HG02642 (cell line): ENCODE measurements around the gene MAPT.

ENCODE experiments used
- ATAC-seq: cut with Tn5 transposase; IDR thresholded peaks from one replicate; pipeline ENCODE4 v1.9.1; 2021; ENCODE audit warnings: mild to moderate bottlenecking; ENCODE audit not compliant: unreplicated experiment, poor library complexity

Gene MAPT

DNA sequence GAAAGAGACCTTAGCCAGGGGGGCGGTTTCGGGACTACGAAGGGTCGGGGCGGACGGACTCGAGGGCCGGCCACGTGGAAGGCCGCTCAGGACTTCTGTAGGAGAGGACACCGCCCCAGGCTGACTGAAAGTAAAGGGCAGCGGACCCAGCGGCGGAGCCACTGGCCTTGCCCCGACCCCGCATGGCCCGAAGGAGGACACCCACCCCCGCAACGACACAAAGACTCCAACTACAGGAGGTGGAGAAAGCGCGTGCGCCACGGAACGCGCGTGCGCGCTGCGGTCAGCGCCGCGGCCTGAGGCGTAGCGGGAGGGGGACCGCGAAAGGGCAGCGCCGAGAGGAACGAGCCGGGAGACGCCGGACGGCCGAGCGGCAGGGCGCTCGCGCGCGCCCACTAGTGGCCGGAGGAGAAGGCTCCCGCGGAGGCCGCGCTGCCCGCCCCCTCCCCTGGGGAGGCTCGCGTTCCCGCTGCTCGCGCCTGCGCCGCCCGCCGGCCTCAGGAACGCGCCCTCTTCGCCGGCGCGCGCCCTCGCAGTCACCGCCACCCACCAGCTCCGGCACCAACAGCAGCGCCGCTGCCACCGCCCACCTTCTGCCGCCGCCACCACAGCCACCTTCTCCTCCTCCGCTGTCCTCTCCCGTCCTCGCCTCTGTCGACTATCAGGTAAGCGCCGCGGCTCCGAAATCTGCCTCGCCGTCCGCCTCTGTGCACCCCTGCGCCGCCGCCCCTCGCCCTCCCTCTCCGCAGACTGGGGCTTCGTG is at the start of gene MAPT:
Gene MAPT, plus strand, starts transcription at position 533 of the 763 bp plus-strand sequence. CDS start 67,784 bp downstream, outside the sequence.
- peak; percentile 81 for ATAC-seq

DNA sequence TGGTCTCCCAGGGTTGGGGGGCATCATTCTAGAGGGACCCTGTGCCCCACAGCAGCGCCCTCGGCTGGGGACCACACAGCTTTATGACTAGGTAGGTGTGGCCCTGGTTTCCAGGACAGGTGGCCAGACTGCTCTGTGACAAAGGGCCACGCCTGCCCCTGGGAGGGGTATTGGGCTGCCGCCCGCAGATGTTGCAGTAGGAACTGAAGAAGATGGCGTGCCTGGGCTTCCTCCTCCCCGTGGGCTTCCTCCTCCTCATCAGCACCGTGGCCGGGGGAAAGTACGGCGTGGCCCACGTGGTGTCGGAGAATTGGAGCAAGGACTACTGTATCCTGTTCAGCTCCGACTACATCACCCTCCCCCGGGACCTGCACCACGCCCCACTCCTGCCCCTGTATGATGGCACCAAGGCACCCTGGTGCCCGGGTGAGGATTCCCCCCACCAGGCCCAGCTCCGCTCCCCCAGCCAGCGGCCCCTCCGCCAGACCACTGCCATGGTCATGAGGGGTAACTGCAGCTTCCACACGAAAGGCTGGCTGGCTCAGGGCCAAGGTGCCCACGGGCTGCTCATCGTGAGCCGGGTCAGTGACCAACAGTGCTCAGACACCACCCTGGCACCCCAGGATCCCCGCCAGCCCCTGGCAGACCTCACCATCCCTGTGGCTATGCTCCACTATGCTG is 49.5 kb upstream of the MAPT start, which contains the start of gene SPPL2C:
Gene SPPL2C, plus strand, starts transcription at position 187 of the 681 bp plus-strand sequence. Its CDS starts 26 bp downstream, at position 213.
- ATAC-seq: no peak

DNA sequence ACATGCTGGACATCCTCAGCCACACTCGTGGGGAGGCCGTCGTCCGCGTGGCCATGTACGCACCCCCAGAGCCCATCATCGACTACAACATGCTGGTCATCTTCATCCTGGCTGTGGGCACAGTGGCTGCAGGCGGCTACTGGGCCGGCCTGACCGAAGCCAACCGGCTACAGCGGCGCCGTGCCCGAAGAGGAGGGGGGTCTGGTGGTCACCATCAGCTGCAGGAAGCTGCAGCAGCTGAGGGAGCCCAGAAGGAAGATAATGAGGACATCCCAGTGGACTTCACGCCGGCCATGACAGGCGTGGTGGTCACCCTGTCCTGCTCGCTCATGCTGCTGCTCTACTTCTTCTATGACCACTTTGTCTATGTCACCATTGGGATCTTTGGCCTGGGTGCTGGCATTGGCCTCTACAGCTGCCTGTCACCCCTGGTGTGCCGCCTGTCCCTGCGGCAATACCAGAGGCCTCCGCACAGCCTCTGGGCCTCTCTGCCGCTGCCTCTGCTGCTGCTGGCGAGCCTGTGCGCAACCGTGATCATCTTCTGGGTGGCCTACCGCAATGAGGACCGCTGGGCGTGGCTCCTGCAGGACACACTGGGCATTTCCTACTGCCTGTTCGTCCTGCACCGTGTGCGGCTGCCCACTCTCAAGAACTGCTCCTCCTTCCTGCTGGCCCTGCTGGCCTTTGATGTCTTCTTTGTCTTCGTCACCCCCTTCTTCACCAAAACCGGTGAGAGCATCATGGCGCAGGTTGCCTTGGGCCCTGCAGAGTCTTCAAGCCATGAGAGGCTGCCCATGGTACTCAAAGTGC is 48.8 kb upstream of the MAPT start:
- ATAC-seq: no peak

DNA sequence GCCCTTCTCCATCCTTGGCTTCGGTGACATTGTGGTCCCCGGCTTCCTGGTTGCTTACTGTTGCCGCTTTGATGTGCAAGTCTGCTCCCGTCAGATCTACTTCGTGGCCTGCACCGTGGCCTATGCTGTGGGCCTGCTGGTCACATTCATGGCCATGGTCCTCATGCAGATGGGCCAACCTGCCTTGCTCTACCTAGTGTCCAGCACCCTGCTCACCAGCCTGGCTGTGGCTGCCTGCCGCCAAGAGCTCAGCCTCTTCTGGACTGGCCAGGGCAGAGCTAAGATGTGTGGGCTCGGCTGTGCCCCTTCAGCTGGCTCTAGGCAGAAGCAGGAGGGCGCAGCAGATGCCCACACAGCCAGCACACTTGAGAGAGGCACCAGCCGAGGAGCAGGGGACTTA is 48.1 kb upstream of the MAPT start:
- no peak for ATAC-seq

DNA sequence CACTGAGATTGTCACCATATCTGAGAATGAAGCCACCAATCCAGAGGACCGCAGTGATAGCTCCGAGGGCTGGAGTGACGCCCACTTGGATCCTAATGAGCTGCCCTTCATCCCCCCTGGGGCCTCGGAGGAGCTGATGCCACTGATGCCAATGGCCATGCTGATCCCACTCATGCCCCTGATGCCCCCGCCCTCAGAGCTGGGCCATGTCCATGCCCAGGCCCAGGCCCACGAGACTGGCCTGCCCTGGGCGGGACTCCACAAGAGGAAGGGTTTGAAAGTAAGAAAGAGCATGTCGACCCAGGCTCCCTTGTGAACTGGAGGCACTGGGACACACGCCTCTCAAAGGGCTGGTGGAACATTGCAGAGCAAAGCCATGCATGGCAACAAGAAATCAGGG is 47.7 kb upstream of the MAPT start:
- no peak for ATAC-seq

DNA sequence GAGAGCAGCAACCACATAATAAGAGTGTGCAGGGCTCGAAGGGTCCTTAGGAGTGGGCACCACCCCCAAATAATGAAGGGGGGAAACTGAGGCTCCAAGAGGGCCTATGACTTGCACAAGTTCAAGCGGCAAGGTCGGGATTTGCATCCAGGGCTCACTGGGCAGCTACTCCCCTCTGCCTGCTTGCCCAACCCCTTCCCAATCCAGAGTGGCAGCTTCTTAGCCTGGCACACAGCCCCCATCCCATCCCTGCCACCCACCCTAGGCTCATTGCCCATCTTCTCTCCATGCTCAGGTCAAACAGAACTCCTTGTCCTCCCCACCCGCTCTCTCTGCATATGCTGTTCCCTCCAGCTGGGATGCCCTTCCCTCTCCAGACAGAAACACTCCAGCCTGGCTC is 47.3 kb upstream of the MAPT start:
- ATAC-seq: no peak

DNA sequence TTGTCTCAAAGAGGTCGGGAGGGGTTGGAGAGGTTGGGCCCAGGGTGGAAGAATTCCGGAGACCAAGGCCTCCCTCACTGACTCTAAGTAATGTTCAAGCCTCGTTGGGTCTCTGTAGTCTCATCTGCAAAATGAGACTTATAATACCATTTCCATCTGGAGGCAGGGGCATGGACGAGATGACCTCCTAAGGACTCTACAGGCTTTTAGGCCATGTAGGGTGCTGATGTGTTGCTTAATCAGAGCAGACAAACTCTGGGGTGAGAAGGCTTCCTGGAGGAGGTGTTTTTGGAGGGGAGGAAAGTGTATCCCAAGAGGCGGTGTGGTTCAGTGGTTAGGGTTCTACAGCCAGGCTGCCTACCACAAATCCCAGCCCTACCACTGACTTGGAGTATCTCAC is 46.6 kb upstream of the MAPT start:
- ATAC-seq: no peak

DNA sequence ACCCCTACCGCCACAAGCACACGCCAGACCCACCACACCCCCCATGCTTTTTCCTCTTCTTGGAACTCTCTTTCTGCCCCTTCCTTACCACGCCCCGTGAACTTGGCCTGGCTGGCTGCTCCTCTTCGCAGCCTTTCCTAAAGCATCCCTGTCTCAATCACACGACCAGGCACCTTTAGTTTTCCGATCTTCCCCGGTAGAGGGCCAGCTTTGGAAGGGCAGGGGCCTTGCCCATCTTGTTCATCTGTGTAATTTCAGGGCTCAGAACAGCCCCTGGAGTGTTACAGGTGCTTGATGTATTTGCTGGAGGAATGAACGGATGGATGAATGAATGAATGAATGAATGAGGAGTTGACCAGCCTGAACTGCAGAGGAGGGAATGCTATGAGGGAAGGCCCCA is 45.9 kb upstream of the MAPT start:
- no peak for ATAC-seq

DNA sequence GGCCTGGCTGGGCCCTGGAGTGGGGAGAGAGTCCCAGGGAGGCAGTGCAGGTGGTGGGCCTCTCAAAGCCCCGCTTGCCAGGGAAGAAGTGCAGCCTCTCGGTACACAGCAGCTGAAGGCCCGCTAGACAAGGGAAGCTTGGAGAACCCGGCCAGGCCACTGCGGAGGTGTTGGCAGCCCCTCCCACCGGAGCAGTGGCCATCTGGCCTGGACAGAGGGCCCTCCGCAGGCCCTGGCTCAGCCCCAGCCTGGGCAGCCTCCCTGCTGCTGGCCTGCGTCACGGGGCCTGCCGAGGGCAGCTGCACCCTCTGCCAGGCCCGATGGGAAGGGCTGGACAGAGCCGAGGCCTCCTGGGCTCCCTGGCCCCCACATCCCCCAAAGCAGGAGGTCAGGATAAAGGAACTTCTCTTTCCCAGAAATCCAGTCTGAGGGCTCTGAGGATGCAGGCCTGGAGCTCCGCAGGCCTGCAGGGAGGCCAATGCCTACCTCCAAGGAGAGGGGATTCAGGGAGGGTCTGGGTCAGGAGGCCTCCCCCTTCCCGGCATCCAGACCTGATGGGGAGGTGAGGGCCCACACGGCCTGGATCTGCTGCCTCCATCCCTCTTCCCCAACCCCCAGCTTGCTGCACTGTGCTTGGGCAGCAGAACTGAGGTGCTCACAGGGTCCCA is 45.4 kb upstream of the MAPT start:
- ATAC-seq: no peak

DNA sequence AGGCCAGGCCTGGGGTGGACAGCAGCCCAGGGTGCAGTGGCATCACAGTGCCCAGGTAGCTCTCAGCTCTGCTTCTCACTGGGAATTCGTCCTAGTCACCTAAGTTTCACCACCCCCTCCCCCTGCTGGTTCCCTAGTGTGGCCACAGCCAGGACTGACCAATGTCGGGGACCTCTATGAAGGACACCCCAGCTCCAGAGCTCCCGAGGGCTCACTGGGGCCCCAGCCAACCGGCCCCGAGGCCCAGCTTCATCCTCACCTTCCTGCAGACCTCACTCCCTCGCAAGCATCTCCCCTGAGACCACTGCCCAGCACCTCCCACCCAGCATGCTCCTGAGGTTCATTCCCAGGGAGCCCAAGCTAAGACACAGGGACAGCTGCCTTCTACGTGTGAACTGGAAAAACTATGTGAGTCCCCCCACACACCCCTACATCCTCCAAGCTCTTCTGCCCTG is 44.8 kb upstream of the MAPT start:
- no peak for ATAC-seq

DNA sequence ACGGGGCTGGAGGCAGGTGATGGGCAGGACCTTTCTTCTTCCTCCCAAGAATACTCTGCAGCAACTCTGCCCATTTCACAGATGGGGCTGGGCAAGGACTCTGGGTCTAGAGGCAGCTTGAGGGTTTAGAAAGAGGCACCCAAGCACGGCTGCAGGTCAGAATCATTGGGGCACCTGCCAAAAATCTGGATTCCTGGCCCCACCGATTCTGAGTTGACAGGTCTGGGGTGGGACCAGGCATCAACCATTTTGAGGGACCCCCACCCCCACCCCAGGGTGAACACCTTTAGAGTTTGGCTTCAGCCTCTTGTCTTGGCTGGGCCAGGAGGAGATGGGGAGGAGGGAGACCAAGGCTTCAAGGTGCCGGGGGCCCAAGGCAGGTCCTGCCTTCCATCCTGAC is 44.3 kb upstream of the MAPT start:
- no peak for ATAC-seq

DNA sequence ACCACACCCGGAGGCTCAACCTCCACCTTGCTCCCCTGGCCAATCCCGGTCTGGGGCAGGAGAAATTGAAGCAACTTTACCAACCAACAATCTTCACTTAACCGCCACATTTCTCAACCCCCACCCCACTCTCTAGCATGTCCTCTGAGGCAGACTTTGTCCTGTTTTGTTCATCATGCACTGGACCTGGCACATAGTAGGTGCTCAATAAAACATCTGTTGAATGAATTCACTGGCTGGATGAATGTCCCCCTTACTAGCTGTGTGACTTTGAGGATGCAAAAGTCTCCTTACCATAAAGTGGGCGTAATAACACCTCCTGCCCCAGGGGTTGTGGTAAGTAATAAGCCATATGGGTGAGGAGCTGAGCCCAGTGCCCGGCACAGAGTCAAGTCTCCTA is 43.9 kb upstream of the MAPT start:
- no peak for ATAC-seq

DNA sequence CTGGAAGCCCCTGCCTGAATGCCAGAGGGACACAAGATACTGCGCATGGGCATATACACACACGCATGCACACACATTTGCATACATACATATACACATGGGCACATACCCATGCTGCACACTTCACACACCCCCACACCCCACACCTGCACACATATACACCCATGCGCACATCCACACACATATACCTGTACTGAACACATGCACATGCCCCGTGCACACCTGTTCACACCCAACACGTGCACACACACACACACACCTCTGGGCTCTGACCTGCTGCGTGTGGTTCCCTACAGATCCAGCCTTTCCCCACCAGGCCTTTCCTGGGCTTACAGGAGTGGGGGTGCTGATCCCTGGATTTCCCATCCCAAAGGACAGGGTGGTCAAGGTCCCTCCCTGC is 43.3 kb upstream of the MAPT start:
- ATAC-seq: no peak

DNA sequence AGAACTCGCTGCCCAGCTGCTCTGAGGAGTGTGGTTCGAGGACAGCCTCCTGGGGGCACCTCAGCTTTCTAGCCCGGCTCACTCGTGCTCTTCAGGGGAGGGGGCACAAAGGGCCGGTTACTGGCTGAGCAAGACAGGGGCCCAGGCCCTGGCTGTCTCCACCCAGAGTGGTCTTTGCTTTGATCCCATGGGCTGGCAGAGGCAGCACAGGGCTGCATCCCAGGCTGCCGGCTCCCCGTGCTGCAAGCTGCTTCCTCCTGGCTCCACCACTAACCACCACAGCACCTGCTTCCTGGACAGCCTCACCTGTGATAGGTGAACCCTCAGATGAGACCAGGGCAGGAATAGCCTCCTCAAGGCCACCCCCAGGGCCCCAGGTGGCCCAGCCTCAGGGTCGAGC is 42.9 kb upstream of the MAPT start:
- no peak for ATAC-seq

DNA sequence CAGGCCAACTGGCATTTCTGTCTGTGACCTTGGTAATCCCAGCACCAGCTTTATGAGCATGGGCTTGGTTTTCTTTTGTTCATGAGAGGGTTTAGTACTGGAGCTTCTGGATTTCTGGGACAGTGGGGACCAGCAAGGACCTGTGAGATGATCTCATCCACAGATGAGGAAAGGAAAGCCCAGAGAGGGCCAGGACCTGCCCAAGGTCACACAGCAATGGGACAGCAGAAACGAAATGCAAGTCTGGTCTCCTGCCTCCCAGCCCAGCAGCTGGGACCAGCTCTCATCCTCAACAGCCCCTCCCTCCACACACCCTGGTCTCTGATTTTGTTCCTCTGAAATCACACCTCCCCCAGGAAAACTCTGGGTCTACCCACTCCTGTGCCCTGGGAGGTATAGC is 42.5 kb upstream of the MAPT start:
- no peak for ATAC-seq

DNA sequence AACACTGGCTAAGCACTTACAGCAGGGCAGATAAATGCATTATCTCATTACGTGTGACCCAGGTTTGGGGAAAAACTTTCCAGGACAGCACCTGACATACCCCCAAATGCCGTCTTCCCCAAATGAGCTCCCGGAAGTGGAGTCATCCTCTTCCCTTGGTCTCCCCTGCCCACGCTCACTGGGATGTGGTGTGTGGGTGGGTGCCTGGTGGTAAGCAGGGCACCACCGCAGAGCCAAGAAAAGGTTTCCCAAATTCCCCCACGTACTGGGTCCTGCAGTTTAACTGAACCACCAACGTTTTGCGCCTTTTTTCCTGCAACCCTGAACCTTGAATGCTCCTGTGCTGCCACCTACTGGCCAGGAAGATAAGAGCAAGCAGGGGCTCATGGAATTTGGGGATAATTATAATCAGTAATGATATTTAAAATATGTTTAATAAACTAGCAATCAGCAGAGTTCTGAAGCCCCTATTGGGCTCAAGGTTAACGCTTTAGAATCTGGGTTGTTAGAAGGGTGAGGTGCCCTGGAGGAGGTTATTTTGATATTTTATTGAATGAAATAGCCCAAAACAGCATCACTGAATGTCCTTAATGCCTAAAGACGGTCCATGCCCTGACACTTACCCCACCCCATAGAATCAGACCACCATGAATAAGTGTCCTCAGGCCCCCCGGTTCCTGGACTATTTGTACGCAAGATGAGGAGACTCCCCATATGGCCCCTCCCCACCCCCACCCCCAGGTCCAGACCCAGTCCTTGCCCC is 41.6 kb upstream of the MAPT start:
- ATAC-seq: no peak

DNA sequence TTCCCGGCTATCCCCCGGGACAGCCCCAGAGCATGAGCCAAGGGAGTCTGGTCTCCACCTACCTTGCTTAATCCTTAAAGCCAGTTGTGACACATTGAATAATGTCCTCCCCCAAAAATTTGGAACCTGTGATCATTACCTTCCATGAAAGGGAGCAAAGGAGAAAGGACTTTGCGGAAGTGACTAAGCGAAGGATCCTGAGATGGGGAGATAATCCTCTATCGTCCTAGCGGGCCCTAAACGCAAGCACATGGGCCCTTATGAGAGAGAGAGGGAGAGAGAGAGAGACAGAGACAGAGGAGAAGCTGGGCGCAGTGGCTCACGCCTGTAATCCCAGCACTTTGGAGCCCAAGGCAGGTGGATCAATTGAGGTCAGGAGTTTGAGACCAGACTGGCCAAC is 40.1 kb upstream of the MAPT start:
- no peak for ATAC-seq

DNA sequence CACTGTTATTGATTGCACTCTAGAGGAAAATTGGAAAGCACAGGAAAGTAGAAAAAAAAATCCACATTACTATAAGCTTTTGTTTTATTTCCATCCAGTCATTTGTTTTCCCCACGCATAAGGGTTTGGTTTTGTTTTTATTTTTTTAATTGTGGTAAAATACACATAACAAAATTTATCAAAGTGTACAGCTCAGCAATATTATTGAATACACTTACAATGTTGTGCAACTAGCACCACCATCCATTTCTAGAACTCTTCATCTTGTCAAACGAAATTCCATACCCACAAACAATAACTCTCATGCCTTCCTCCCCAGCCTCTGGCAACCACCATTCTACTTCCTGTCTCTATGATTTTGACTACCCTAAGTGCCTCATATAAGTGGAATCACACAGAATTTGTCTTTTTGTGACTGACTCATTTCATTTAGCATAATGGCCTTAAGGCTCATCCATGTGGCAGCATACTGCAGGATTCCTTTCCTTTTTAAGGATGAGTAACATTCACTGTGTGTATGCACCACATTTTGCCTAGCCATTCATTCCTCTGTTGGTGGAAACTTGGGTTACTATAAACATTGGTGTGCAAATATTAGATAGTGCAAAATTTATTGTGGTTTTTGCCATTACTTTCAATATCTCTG is 38.5 kb upstream of the MAPT start:
- ATAC-seq: no peak

DNA sequence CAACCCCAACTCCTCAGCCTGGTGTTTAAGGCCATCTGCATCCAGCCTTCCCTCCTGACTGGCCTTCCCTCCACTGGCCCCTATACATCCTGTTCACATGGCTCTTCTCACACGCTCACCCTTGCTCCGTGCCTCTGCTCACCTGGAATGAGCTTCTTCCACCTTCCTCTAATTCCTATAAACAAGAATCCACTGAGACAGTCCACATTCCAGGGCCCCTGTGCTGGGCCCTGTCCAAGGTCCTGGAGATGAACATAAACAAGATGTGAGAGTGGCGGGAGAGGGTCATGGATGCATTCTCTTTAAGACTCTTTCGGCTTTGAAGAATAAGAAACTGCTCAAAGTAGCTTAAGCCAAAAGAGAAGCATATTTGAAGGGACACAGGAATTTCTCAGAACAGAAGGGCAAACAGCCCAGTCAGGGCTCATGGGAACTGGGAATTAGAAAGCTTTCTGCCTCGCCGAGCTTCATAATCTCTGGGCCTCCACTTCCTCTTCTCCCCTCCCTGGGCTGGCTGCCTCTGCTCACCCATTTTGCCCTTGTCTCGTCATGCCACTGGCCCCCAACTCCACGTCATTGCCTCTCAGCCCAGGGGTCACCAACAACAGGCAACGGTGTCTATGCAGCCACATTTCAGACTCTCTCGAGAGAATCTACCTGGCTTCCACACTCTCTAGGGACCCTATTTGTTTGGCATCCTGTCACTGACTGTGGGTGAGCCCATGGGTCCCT is 36.2 kb upstream of the MAPT start:
- ATAC-seq: no peak
